ENCODE data around the gene NRSN1.
A peak's percentile ranks its signal among the peaks of the same experiment; 100 is the strongest.
"Not testable (repeated sequence)": the region's sequence is repeated elsewhere in the genome, so short reads cannot be mapped to it uniquely, and the experiment has no call there.

Gene NRSN1

GRCh38 chr6:24140591-24140990, 14.6 kb downstream of the NRSN1 start:
- DNase-seq: peak in 53 of 58 donors; percentile 11 to 82 (median 46)

GRCh38 chr6:24142733-24143132, 16.7 kb downstream of the NRSN1 start:
- DNase-seq: not testable (repeated sequence)

- DNase-seq: peak in 1 of 58 donors; percentile 13
Observed at GRCh38 chr6:24145690-24146131, 19.7 kb downstream of the NRSN1 start.

DNA sequence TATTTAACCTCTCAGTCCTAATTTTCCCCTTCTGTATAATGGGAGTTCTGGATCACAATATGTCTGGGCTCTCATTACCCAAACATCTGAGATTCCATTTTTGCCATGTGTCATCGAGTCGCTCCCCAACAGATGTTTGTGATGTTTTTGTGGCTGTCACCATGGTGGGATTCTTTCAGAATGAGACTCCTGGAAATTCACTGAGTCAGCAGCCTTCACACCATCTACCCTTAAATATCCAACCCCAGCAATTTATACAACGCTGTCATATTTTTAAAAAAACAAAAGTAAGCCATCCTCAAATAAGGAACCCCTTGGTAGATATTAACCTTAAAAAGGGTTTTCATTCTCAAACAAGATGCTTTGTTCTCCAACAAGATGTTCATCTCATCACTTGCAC, 20.9 kb downstream of the NRSN1 start:
- DNase-seq: no peak

DNA sequence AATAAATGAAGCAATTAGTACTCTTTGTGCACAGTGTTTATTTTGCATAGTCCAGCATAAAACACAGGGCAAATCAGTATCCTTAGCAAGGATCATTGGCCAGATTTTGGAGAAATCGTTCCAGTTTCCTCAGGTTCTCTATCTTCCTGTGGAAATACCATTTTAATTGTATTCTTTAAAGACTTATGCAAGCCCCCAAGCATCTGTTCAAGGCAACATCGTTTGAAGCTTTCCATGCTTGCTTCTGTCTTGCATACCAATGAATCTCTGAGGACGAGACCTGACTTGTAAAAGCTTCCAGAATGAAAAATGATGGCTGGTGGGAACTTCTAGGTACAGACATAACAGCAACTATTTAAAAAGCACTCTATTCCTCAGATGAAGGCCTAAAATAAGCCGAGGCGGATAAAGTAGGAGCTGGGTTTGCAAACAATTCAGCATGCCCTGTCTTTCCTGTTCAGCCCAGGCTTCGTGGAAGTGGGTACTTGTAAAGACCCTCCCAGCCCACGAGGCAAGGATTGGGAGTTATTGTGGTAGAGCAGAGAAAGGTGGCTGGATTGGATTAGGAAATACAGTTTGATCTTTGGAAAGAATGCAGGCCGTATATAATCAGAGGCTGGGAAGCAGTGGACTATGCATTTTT, 21.6 kb downstream of the NRSN1 start:
- DNase-seq: peak in 3 of 58 donors; percentile 25 to 46 (median 32)

GRCh38 chr6:24148154-24148570, 22.1 kb downstream of the NRSN1 start:
- no peak for DNase-seq

DNA sequence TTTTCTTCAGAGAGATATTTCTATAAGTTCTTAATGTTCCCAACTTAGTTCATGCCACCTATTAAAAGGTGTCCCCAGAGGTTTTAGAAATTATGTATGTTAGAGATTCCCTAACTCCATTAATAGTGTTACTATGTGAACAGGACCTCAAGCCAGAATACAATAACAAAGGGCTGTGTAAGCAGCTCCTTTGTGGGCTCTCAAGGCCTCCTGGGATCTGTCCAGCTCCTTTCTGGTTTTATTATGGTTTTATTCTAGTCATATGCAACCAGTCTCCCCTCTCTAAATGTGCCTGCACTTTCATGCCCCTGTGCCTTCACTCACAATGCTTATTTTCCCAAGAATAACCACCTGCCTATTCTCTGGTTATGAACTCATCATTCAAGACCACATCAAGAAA, 22.7 kb downstream of the NRSN1 start:
- DNase-seq: no peak

GRCh38 chr6:24149296-24149695, 23.3 kb downstream of the NRSN1 start:
- no peak for DNase-seq

DNA sequence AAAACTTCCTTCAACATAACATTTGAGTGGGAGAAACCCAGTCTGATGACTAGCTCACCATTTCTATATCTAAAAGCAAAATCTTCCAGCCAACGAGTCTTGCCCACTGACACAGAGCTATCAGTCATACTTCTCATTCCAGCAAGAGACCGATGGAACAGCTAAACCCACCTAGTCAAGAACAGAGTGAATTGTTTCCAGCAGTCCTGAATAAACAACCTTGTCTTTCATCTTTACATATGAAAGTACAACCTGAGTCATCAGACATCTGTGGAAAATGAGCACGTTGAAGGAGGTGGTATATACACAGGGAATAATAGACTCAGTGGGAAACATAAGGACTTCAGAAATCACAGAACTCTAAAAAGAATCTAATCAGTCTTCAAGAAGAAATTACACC, 23.8 kb downstream of the NRSN1 start:
- DNase-seq: no peak

GRCh38 chr6:24152014-24152413, 26.0 kb downstream of the NRSN1 start:
- no peak for DNase-seq

GRCh38 chr6:24154121-24154520, 28.1 kb downstream of the NRSN1 start:
- DNase-seq: no peak

DNA sequence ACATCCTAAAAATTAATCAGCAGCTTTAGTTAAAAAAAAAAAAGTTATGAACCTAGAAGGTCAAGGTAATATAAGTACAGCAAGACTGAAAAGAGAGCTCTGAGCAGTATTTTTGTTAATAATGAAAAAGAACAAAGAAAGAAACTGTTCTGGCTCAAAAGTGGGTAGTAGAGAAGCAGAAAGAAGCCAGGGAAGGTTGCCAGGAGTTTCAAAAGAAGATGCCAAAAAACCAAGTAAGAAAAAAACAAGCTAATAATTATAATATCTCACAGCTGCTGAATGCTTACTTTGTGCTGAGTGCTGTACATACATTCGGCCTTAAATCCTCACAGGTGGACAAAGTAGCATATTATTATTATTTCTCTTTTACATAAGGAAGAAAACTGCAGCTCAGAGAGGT, 31.9 kb downstream of the NRSN1 start:
- no peak for DNase-seq

GRCh38 chr6:24183584-24183983, 57.6 kb downstream of the NRSN1 start:
- DNase-seq: no peak

GRCh38 chr6:24186349-24186748, 60.3 kb downstream of the NRSN1 start:
- DNase-seq: no peak

GRCh38 chr6:24187965-24188577, 62.1 kb downstream of the NRSN1 start:
- no peak for DNase-seq

GRCh38 chr6:24188578-24189080, 62.6 kb downstream of the NRSN1 start:
- DNase-seq: no peak

DNA sequence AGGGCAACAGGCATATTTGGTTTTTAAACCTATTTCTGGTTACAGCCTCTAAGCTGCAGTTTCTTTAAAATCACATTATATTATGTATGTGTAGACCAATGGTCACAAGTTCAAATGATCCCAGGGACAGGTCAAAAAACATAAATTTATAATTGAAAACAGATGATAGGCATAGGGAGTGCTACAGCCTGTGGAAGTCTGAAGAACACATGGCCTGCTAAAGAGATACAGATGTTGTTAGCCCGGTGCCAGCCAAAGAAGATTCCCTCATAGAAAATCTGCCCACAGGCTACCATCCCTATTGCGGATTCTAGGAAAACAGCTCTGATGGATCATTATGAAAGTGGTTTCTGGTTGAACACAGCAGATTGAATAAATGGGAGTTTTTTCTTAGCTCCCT, 65.3 kb downstream of the NRSN1 start:
- DNase-seq: no peak

GRCh38 chr6:24193364-24193763, 67.3 kb downstream of the NRSN1 start:
- no peak for DNase-seq

GRCh38 chr6:24194978-24195700, 69.1 kb downstream of the NRSN1 start:
- no peak for DNase-seq

- no peak for DNase-seq
Observed at GRCh38 chr6:24195836-24196597, 70.0 kb downstream of the NRSN1 start.
